Endothelial cell (in vitro differentiated cells): Measurements from ENCODE around the gene SCN3A. TPM values are rescaled to one million over a fixed set of nuclear protein-coding genes. Genes with fewer than 3 reads are reported as not detected.

Experiments used
- DNase-seq: peaks from one replicate; pipeline ENCODE4 v3.0.0; 2021; ENCODE audit warnings: low spot score
- H3K27ac Mint-ChIP-seq: one replicate; pipeline ENCODE4 v1.8.0; 2021; ENCODE audit warnings: mixed read lengths, inconsistent platforms; ENCODE audit not compliant: unreplicated experiment
- H3K27me3 Mint-ChIP-seq: one replicate; pipeline ENCODE4 v1.8.0; 2021; ENCODE audit warnings: mild to moderate bottlenecking, moderate library complexity, mixed read lengths, inconsistent platforms; ENCODE audit not compliant: unreplicated experiment
- H3K36me3 Mint-ChIP-seq: one replicate; pipeline ENCODE4 v1.8.0; 2021; ENCODE audit warnings: mild to moderate bottlenecking, low read depth, mixed read lengths, inconsistent platforms; ENCODE audit not compliant: unreplicated experiment
- H3K4me1 Mint-ChIP-seq: one replicate; pipeline ENCODE4 v1.8.0; 2021; ENCODE audit warnings: mild to moderate bottlenecking, mixed read lengths, inconsistent platforms; ENCODE audit not compliant: unreplicated experiment
- H3K4me3 Mint-ChIP-seq: one replicate; pipeline ENCODE4 v1.8.0; 2021; ENCODE audit warnings: mild to moderate bottlenecking, mixed read lengths, inconsistent platforms; ENCODE audit not compliant: unreplicated experiment
- H3K9me3 Mint-ChIP-seq: one replicate; pipeline ENCODE4 v1.8.0; 2021; ENCODE audit warnings: mixed read lengths, inconsistent platforms; ENCODE audit not compliant: unreplicated experiment
- total RNA-seq: library from RNA; stranded (reverse); fragmentation: NEBNext Ultra II Directional; extraction: Animal tissue kit (Norgen Biotek cat#: 25700); gene quantifications from one replicate; pipeline ENCODE4 v1.2.1, GENCODE V29; 2021; ENCODE audit not compliant: unreplicated experiment
- TF ChIP-seq, protein P1 (sequence below): fragments of 200-600 bp; sonication (generic); IDR thresholded peaks from one replicate; pipeline ENCODE4 v1.5.0; 2021; ENCODE audit warnings: antibody characterized with exemption; ENCODE audit not compliant: unreplicated experiment

The SCN3A gene
- total RNA-seq, 1 donor from 2014 or later = 0.38 TPM

DNA sequence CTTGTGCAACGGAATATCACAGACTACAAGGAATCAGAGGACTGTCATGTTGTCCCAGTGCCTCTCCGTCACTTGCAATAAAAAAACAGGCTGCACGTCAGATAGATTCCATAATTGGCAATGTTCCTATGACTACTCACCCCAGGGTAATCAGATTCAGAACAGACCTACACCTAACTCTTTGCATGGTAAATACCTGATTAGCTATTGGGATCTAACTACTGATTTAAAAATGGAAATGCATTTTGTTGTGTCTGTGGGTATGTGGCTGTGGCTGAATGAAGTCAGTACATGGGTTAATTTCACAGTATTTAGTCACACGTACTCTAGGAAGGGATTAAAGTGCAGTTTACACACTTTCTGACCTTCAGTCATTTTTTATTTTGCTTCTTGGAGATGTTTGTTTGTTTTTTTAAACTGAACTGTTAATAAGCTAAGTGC lies 91.7 kb downstream of the SCN3A start:
- Mint-ChIP-seq H3K4me3 (no peak overlapping the region), H3K27me3 (no peaks in the 10 kb centered on the region)

GRCh38 chr2:165110394-165110793 lies 93.5 kb downstream of the SCN3A start:
- Mint-ChIP-seq H3K27ac (no peak overlapping the region), H3K36me3 (no peaks in the 10 kb centered on the region)

More for the DNA sequence above, 91.7 kb downstream of the SCN3A start:
- no peak for DNase-seq
- no peaks in the 10 kb centered on the region for H3K36me3 Mint-ChIP-seq
- TF ChIP-seq, protein P1, sequence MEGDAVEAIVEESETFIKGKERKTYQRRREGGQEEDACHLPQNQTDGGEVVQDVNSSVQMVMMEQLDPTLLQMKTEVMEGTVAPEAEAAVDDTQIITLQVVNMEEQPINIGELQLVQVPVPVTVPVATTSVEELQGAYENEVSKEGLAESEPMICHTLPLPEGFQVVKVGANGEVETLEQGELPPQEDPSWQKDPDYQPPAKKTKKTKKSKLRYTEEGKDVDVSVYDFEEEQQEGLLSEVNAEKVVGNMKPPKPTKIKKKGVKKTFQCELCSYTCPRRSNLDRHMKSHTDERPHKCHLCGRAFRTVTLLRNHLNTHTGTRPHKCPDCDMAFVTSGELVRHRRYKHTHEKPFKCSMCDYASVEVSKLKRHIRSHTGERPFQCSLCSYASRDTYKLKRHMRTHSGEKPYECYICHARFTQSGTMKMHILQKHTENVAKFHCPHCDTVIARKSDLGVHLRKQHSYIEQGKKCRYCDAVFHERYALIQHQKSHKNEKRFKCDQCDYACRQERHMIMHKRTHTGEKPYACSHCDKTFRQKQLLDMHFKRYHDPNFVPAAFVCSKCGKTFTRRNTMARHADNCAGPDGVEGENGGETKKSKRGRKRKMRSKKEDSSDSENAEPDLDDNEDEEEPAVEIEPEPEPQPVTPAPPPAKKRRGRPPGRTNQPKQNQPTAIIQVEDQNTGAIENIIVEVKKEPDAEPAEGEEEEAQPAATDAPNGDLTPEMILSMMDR = no peak
- no peaks in the 10 kb centered on the region for H3K9me3 Mint-ChIP-seq
- no peak overlapping the region for H3K27ac Mint-ChIP-seq
- no peaks in the 10 kb centered on the region for H3K4me1 Mint-ChIP-seq

GRCh38 chr2:165109915-165110314 lies 93.9 kb downstream of the SCN3A start:
- Mint-ChIP-seq H3K27me3 (peaks cover 2% of the 10 kb centered on the region), H3K4me3 (no peak overlapping the region), H3K9me3 (no peaks in the 10 kb centered on the region), H3K27ac (no peak overlapping the region), H3K4me1 (peaks cover 7% of the 10 kb centered on the region), H3K36me3 (no peaks in the 10 kb centered on the region)
- TF ChIP-seq, protein P1 = no peak
- DNase-seq = no peak

More at GRCh38 chr2:165110394-165110793, 93.5 kb downstream of the SCN3A start:
- no peak for DNase-seq
- TF ChIP-seq, protein P1 = no peak
- Mint-ChIP-seq H3K4me3 (no peak overlapping the region), H3K9me3 (no peaks in the 10 kb centered on the region), H3K27me3 (peaks cover 1% of the 10 kb centered on the region), H3K4me1 (peaks cover 5% of the 10 kb centered on the region)

- Mint-ChIP-seq H3K36me3 (no peaks in the 10 kb centered on the region), H3K4me1 (peaks cover 7% of the 10 kb centered on the region), H3K4me3 (no peak overlapping the region), H3K9me3 (no peaks in the 10 kb centered on the region), H3K27me3 (peaks cover 2% of the 10 kb centered on the region), H3K27ac (no peak overlapping the region)
- DNase-seq = no peak
- TF ChIP-seq, protein P1 = no peak
Observed at GRCh38 chr2:165105926-165106325, 97.9 kb downstream of the SCN3A start.

DNA sequence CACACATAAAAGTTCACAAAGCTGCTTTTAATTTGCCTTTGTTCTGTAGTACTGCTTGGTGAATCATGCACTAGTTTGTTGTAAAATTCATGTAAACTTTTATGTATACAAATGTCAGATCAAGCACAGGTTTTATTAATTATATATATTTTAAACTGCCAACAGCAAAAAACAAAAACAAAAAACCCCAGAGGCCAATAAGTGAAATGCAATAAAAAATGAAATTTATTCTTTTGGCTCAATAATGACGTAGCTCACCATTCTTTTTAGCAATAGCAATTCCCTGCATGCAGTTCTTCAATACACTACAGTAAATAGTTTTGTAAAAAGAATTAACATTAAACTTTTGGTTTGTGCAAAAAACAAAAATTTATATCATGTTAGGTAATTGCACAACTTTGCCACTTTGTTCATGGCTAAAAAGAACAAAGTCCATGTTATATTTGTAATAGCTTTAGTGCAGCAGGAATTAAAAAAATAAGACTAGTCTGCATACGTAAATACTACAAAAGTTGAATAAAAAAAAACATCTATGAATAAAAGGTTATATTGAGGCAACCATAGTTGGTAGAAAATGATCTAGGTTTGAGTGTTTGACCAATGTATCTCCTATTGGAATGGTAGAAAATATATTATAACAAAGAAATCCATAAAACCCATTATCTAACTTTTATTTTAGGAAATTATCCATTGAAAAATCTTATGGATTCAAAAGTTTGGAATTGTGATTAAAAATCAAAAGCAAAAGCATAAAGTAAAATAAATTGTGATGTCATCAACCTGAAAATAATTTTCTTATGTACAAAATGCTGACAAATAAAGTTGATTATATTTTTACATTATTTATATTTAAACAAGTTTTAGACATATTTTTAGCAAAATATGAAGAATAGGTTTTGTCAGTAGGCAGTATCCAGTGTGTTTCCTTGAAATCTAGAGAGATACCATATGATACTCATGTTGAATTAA lies 115.6 kb downstream of the SCN3A start:
- H3K36me3 Mint-ChIP-seq = no peaks in the 10 kb centered on the region
- H3K4me3 Mint-ChIP-seq = no peak overlapping the region
- H3K27me3 Mint-ChIP-seq = no peaks in the 10 kb centered on the region
- DNase-seq = no peak
- H3K9me3 Mint-ChIP-seq = no peaks in the 10 kb centered on the region
- no peaks in the 10 kb centered on the region for H3K4me1 Mint-ChIP-seq
- TF ChIP-seq, protein P1 = peak; percentile 62
- no peak overlapping the region for H3K27ac Mint-ChIP-seq
